GM12892 (cell line): Measurements from ENCODE around the gene ZNF536.
A peak's percentile ranks its signal among the peaks of the same experiment; 100 is the strongest.

Experiments
- DNase-seq: peaks from one replicate; pipeline ENCODE4 v3.0.0; 2011; ENCODE audit not compliant: insufficient read length
- FAIRE-seq: peaks from 2 replicates; lab custom pipeline; 2011; peaks lifted over from hg19 to GRCh38; lab: Jason Lieb, UNC
- POLR2A ChIP-seq: IDR thresholded peaks from 2 replicates; pipeline ENCODE4 v1.6.1; 2011; ENCODE audit warnings: low read depth, low read length, control low read depth
- POLR2AphosphoS5 ChIP-seq: IDR thresholded peaks from 2 replicates; pipeline ENCODE4 v1.6.1; 2011; ENCODE audit warnings: low read depth, low read length, control low read depth
- TAF1 ChIP-seq: IDR thresholded peaks from 2 replicates; pipeline ENCODE4 v1.6.1; 2011; ENCODE audit warnings: low read depth, mild to moderate bottlenecking, control low read depth, low read length, borderline replicate concordance

ZNF536 gene

GRCh38 chr19:30428844-30429243 lies 56.7 kb downstream of the ZNF536 start:
- DNase-seq (no peak), FAIRE-seq (no peak)
- TF ChIP-seq TAF1: no peak
- TF ChIP-seq POLR2A: no peak
- TF ChIP-seq POLR2AphosphoS5: no peak

- TF ChIP-seq POLR2AphosphoS5 (no peak), POLR2A (no peak), TAF1 (no peak)
- FAIRE-seq (no peak), DNase-seq (no peak)
Observed at GRCh38 chr19:30430206-30430734, 58.1 kb downstream of the ZNF536 start.

- FAIRE-seq: no peak
- DNase-seq: no peak
- TF ChIP-seq TAF1 (no peak), POLR2AphosphoS5 (no peak), POLR2A (no peak)
Observed at GRCh38 chr19:30431591-30431990, 59.4 kb downstream of the ZNF536 start.

- TF ChIP-seq POLR2AphosphoS5 (no peak), TAF1 (no peak), POLR2A (no peak)
- DNase-seq: no peak
- FAIRE-seq: peak; percentile 36
Observed at GRCh38 chr19:30434797-30435594, 62.8 kb downstream of the ZNF536 start.

GRCh38 chr19:30437869-30438268 lies 65.7 kb downstream of the ZNF536 start:
- no peak for TF ChIP-seq TAF1
- no peak for TF ChIP-seq POLR2AphosphoS5
- no peak for TF ChIP-seq POLR2A
- no peak for DNase-seq
- FAIRE-seq: no peak

- FAIRE-seq (no peak), DNase-seq (no peak)
- TF ChIP-seq TAF1 (no peak), POLR2AphosphoS5 (no peak), POLR2A (no peak)
Observed at GRCh38 chr19:30439310-30439709, 67.1 kb downstream of the ZNF536 start.

GRCh38 chr19:30441011-30441410 lies 68.8 kb downstream of the ZNF536 start:
- FAIRE-seq: no peak
- no peak for TF ChIP-seq POLR2AphosphoS5
- no peak for TF ChIP-seq TAF1
- TF ChIP-seq POLR2A: no peak
- DNase-seq: no peak

GRCh38 chr19:30442674-30443073 lies 70.5 kb downstream of the ZNF536 start:
- DNase-seq (no peak), FAIRE-seq (no peak)
- TF ChIP-seq POLR2A (no peak), TAF1 (no peak), POLR2AphosphoS5 (no peak)

- DNase-seq (no peak), FAIRE-seq (no peak)
- TF ChIP-seq TAF1: no peak
- TF ChIP-seq POLR2A: no peak
- no peak for TF ChIP-seq POLR2AphosphoS5
Observed at GRCh38 chr19:30443531-30444252, 71.5 kb downstream of the ZNF536 start.

- TF ChIP-seq TAF1 (no peak), POLR2A (no peak)
- no peak for FAIRE-seq
- no peak for DNase-seq
Observed at GRCh38 chr19:30444253-30444671, 72.1 kb downstream of the ZNF536 start.

GRCh38 chr19:30444686-30445232 lies 72.6 kb downstream of the ZNF536 start:
- no peak for TF ChIP-seq POLR2AphosphoS5
- TF ChIP-seq POLR2A: no peak
- no peak for TF ChIP-seq TAF1
- DNase-seq: no peak
- FAIRE-seq: no peak
